Retina (tissue), 1 donor: ENCODE results near the gene SPTY2D1.
"Not testable (repeated sequence)": the region's sequence is repeated elsewhere in the genome, so short reads cannot be mapped to it uniquely, and the experiment has no call there.

ENCODE experiments used
- DNase-seq: peaks from one replicate; pipeline ENCODE4 v3.0.0-alpha.2; 2016

The SPTY2D1 gene

DNA sequence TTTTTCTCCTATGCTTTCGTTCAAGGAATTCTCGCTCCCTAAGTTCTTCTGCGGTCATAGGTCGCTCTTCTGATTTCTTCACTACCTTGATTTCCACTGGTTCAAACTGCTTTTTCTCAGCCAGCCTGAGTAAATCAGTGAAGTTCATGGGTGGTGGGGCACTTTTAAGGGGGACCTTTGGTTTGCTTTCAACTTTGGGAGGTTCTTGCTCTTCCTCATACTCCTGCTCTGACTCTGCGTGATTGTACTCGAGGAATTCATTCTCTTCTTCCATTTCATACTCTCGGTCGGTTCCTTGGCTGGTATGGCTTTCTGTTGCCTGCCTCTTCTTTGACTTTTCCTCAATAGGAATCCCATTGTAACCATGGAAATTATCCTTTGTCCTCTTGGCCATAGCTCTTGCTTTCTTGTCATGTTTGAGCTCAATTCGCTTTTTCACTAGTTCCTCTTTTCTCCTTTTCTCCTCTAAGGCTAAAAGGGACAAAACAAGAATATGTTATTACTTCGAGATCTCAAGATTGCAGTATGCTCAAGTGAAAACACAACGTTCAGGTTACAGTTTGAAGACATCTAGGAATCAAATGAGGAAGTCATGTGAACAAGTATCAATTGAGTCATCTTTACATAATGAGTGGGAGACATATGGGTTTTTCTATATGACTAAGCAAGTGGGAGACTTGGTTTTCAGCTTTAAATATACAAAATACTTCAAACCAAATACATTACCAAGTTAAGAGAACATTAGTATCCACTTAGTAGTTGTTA is 18.3 kb downstream of the SPTY2D1 start:
- no peak for DNase-seq

- DNase-seq: no peak
These were observed 19.5 kb downstream of the SPTY2D1 start for GRCh38 chr11:18614667-18615066.

DNA sequence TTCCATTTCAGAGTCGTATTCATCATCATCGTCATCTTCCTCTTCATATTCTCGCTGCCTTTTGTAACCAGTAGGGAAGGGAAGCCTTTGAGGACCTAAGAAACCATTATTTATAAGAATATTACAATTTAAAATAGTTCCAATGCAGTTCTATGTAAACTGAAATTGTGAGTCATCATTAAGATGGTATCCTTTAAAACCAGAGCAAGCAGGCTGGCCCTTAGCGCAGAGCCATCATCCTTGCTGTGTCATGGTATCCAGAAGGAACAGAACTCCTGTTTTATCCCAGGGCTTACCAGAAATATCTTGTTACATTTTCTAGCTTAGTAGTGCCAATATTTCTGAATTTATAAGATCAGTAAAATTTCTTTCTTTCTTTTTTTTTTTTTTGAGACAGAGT is 21.7 kb downstream of the SPTY2D1 start:
- no peak for DNase-seq

- no peak for DNase-seq
These were observed 22.9 kb downstream of the SPTY2D1 start for GRCh38 chr11:18611196-18611595.

- DNase-seq: no peak
These were observed 25.8 kb downstream of the SPTY2D1 start for GRCh38 chr11:18608376-18608775.

- no peak for DNase-seq
These were observed 33.1 kb downstream of the SPTY2D1 start for GRCh38 chr11:18600915-18601569.

- DNase-seq: no peak
These were observed 34.4 kb downstream of the SPTY2D1 start, which contains the start of gene MISFA for GRCh38 chr11:18599739-18600230. TSS of gene MISFA (plus strand) at chr11:18599789. CDS start at chr11:18599929, 140 bp downstream.

- DNase-seq: no peak
These were observed 39.0 kb downstream of the SPTY2D1 start for GRCh38 chr11:18594999-18595749.

DNA sequence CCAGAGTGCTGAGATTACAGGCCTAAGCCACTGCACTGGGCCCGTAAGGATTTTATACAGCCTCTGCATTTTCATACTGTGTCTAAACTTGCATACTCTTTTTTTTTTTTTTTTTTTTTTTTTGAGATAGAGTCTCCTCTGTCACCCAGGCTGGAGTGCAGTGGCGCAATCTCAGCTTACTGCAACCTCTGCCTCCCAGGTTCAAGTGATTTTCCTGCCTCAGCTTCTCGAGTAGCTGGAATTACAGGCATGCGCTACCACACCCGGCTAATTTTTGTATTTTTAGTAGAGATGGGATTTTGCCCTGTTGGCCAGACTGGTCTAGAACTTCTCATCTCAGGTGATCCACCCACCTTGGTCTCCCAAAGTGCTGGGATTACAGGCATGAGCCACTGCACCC is 40.1 kb downstream of the SPTY2D1 start:
- not testable (repeated sequence) for DNase-seq

- DNase-seq: no peak
These were observed 43.6 kb downstream of the SPTY2D1 start for GRCh38 chr11:18590571-18590970.

DNA sequence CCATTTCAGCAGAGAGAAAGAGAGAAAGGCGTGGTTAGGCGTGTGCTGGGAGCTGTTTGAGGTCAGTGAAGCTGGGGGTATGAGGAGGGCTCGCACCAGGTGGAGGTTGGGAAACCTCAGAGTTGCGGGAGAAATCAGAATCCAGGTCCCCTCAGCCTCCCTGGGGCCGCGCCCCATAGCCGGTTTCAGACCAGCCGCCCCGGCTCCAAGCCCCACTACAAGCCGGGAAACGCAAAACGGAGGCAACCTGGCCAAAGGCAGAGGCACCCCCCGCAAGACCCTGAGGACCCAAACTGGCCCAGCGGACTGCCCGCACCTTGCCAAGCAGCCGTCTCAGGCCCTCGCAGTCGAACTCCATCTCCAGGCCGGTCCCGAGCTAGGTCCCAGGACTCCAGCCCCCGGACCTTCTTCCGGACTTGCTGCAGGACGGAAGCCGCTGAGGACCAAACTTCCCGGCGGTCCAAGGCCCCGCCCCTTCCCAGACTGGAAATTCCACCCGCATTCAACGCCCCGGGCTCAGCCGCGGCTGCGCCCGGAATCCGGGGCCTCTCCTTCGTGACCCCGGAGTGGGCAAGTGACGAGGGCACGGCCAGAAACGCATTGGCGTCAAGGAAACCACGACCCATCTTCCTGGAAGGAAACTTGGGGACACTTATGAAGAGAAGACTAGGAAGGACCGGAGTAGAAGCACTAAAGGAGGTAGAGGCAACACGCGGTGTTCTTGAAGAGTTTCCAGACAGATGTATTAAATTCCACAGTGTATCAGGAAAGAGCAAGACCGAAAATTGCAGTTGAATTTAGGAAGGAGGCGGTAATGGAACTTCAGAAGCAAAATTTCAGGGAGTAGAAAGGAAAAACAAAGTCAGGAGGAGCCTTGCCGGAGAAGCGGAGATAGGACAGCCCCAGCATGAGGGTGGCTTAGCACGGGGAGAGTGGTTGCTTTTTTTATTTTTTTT is 45.6 kb downstream of the SPTY2D1 start, which contains the start of gene UEVLD:
Gene UEVLD, minus strand, starts transcription at position 438 of the 956 bp plus-strand sequence. Its CDS starts 80 bp downstream, at position 358.
- peak; percentile 94 for DNase-seq

GRCh38 chr11:18581825-18582224 is 52.3 kb downstream of the SPTY2D1 start:
- DNase-seq: no peak

DNA sequence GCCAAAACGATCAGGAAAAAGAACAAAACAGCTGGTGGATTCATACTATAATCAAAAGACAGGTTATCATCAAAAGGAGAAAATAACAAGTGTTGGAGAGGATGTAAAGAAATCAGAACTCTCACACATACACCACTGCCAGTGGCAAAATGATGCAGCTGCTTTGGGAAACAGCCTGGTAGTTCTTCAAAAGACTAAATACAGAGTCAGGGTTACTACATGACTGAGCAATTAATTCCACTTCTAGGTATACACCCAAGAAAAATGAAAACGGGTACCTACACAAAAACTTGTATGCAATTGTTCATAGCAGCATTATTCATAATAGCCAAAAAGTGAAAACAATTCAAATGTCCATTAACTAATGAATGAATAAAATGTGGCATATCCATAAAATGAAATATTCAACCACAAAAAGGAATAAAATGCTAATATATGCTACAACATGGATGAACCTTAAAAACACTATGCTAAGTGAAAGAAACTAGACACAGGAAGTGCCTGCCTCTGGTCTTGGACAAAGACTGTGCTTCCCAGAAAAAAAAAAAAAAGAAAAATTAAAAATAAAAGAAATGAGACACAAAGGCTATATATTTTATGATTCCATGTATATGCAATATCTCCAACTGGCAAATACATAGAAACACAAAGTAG is 53.9 kb downstream of the SPTY2D1 start:
- no peak for DNase-seq

DNA sequence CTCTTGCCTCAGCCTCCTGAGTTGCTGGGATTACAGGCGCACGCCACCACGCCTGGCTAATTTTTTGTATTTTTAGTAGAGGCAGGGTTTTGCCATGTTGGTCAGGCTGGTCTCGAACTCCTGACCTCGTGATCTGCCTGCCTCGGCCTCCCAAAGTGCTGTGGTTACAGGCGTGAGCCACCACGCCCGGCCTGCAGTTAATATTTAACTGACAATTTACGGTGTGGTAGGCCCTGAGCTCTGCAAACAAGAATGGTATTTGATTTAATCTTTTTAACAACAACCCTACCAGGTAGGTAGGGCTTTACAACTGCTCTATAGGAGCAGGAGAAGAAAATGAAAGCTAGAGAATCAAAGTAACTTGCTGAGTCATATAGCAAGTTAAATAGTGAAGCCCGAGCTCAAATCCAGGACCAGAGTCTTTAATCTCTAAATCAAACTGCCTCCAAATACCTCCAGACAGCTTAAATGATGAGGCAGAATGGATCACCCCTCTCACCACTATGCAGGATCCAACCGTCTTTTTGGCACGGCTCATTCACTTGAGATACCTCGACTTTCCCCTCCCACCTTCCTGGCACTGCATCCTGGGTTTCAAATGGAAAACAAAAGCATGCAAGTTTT is 55.1 kb downstream of the SPTY2D1 start:
- DNase-seq: no peak

DNA sequence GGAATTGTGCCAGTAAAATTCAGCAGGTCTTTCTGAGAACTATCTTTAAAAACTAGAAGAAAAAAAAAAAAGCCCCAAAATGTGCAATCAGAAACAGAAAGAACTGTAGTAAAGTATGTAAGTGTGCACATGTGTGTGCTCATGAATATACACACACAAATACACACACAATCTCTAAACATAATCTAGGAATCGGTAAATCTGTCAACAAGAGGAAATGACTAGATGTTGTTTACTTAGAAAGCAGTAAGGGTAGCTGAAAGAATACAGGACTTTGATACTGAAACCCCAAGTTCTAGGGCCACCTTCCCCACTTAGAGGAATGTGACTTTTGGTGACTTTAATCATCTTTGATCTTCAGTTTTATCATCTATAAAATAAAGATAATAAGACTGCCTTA is 58.8 kb downstream of the SPTY2D1 start:
- DNase-seq: no peak

DNA sequence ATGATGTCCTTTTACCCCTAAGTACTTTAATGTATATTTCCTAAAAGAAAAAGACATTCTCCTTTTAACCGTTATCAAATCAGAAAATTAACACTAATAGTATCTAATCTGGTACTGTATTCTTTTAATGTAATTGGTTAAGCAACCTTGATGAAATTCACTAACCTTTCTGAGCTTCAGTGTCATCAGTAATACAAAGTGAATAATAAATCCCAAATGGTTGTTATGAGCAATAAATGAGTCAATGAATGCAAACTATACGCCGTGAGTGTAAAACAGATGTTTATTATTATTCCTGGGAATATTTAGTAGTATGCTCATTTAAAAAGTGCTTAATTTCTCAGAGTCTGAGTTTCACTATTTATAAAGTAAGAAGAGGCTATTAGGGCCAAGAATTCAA is 67.1 kb downstream of the SPTY2D1 start:
- no peak for DNase-seq

GRCh38 chr11:18566406-18566805 is 67.7 kb downstream of the SPTY2D1 start:
- DNase-seq: no peak

DNA sequence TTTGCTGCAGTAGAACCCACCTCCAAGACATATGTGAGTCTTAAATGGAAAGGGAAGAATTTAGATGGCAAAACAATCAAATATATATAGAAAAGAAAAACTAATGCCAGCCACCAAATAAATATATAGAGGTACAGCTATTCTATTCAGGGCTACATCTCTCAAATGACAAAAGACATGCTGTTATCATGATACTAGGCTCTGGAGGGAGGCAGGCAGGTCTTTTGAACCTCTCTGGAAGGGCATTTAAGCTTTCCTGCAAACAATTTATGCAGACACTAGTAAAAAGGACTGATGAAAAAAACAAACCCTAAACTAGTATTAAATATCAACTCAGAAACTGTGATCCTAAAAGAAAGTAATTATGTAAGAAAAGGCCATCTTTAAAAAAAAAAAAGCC is 70.0 kb downstream of the SPTY2D1 start:
- no peak for DNase-seq

DNA sequence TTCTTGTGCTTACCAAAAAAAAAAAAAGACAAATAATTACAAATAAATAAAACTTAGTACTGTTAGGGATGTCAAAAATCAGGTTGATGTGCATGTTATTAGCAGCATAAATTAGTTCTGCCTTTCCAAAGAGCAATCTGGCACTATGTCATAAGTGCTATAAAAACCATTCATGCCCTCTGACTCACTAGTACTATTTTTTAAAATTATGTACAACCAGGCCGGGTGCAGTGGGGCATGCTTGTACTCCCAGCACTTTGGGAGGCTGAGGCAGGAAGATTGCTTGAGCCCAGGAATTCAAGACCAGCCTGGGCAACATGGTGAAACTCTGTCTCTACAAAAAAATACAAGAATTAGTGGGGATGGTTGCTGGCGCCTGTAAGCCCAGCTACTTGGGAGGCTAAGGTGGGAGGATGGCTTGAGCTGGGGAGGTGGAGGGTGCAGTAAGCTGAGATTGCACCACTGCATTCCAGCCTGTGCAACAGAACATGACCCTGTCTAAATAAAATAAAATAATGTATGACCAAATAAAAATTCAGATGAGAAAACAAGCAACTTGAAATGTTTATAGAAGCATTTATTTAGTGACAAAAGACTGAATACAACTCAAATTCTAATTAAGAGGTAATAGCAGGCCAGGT is 70.9 kb downstream of the SPTY2D1 start:
- DNase-seq: no peak
